GM12892 (cell line): Measurements from ENCODE around the gene GALK1.

Source experiments
- POLR2A ChIP-seq: IDR thresholded peaks from 2 replicates; pipeline ENCODE4 v1.6.1; 2011; ENCODE audit warnings: low read depth, low read length, control low read depth
- TAF1 ChIP-seq: IDR thresholded peaks from 2 replicates; pipeline ENCODE4 v1.6.1; 2011; ENCODE audit warnings: low read depth, mild to moderate bottlenecking, control low read depth, low read length, borderline replicate concordance

- TF ChIP-seq POLR2A = no peak
- no peak for TF ChIP-seq TAF1
Measured at GRCh38 chr17:75725504-75725903, 39.5 kb downstream of the GALK1 start.
